Muscle layer of colon (tissue), 2 donors: ENCODE data around the gene PLCG1.

Experiments
- H3K27ac ChIP-seq: one replicate; pipeline ENCODE4 v1.7.0; 2013; ENCODE audit warnings: low read depth, mild to moderate bottlenecking, low read length, moderate library complexity
- H3K27me3 ChIP-seq, 2 donors: one replicate each; pipeline ENCODE4 v1.7.0; 2013; ENCODE audit warnings: low read length in 2 of 2, mild to moderate bottlenecking in 2 of 2; ENCODE audit not compliant: insufficient read depth in 2 of 2, control insufficient read depth in 1 of 2
- H3K36me3 ChIP-seq: one replicate; pipeline ENCODE4 v1.7.0; 2013; ENCODE audit warnings: mild to moderate bottlenecking, low read length; ENCODE audit not compliant: insufficient read depth
- H3K4me1 ChIP-seq: one replicate; pipeline ENCODE4 v1.7.0; 2013; ENCODE audit warnings: mild to moderate bottlenecking, low read length; ENCODE audit not compliant: insufficient read depth
- H3K4me3 ChIP-seq, 2 donors: one replicate each; pipeline ENCODE4 v1.7.0; 2013; ENCODE audit warnings: low read length in 2 of 2, low read depth in 1 of 2, mild to moderate bottlenecking in 1 of 2, moderate library complexity in 1 of 2
- H3K9ac ChIP-seq: one replicate; pipeline ENCODE4 v1.7.0; 2013; ENCODE audit warnings: low read length
- H3K9me3 ChIP-seq: one replicate; pipeline ENCODE4 v1.7.0; 2013; ENCODE audit warnings: mild to moderate bottlenecking, low read length
- donor health status: abdominal sarcoma.
- donor health status: Adenocarcinoma of cecum.

The PLCG1 gene

GRCh38 chr20:41136680-41137613, at the start of gene PLCG1:
PLCG1 (plus strand) TSS chr20:41137543; CDS start chr20:41137642, 99 bp downstream.
- peak within 1 kb of the TSS; percentile 87 for H3K9ac ChIP-seq
- no peaks in the 10 kb centered on the region for H3K9me3 ChIP-seq
- H3K27ac ChIP-seq: peak within 1 kb of the TSS; percentile 96
- peaks cover 45% of the 10 kb centered on the region for H3K4me1 ChIP-seq
- no peaks in the 10 kb centered on the region for H3K27me3 ChIP-seq
- H3K4me3 ChIP-seq: peak within 1 kb of the TSS; percentile 78 to 84
- H3K36me3 ChIP-seq: no peaks in the 10 kb centered on the region

- H3K27ac ChIP-seq: no peak overlapping the region
- H3K9ac ChIP-seq: no peak overlapping the region
- peaks cover 39% of the 10 kb centered on the region for H3K36me3 ChIP-seq
- H3K4me3 ChIP-seq: no peak overlapping the region
- H3K4me1 ChIP-seq: peaks cover 8% of the 10 kb centered on the region
- H3K27me3 ChIP-seq: no peaks in the 10 kb centered on the region
- no peaks in the 10 kb centered on the region for H3K9me3 ChIP-seq
These were observed 49.6 kb upstream of the PLCG1 start for GRCh38 chr20:41087777-41088176.

GRCh38 chr20:41089555-41089954, 47.8 kb upstream of the PLCG1 start:
- no peaks in the 10 kb centered on the region for H3K27me3 ChIP-seq
- H3K9me3 ChIP-seq: no peaks in the 10 kb centered on the region
- no peak overlapping the region for H3K27ac ChIP-seq
- H3K36me3 ChIP-seq: peaks cover 40% of the 10 kb centered on the region
- no peak overlapping the region for H3K4me3 ChIP-seq
- H3K9ac ChIP-seq: no peak overlapping the region
- peaks cover 13% of the 10 kb centered on the region for H3K4me1 ChIP-seq

- H3K4me3 ChIP-seq: no peak overlapping the region
- H3K4me1 ChIP-seq: peaks cover 15% of the 10 kb centered on the region
- H3K27ac ChIP-seq: no peak overlapping the region
- no peaks in the 10 kb centered on the region for H3K9me3 ChIP-seq
- H3K9ac ChIP-seq: no peak overlapping the region
- no peaks in the 10 kb centered on the region for H3K27me3 ChIP-seq
- H3K36me3 ChIP-seq: peaks cover 33% of the 10 kb centered on the region
These were observed 45.4 kb upstream of the PLCG1 start for GRCh38 chr20:41091927-41092326.

GRCh38 chr20:41094353-41095055, 42.8 kb upstream of the PLCG1 start:
- H3K9me3 ChIP-seq: no peaks in the 10 kb centered on the region
- peaks cover 15% of the 10 kb centered on the region for H3K4me1 ChIP-seq
- H3K4me3 ChIP-seq: no peak overlapping the region
- H3K27me3 ChIP-seq: no peaks in the 10 kb centered on the region
- peaks cover 55% of the 10 kb centered on the region for H3K36me3 ChIP-seq
- peak overlapping the region; percentile 24 for H3K27ac ChIP-seq
- H3K9ac ChIP-seq: no peak overlapping the region

GRCh38 chr20:41095110-41095969, 42.0 kb upstream of the PLCG1 start:
- peaks cover 15% of the 10 kb centered on the region for H3K4me1 ChIP-seq
- no peak overlapping the region for H3K27ac ChIP-seq
- no peaks in the 10 kb centered on the region for H3K9me3 ChIP-seq
- H3K27me3 ChIP-seq: no peaks in the 10 kb centered on the region
- H3K4me3 ChIP-seq: no peak overlapping the region
- H3K36me3 ChIP-seq: peaks cover 62% of the 10 kb centered on the region
- no peak overlapping the region for H3K9ac ChIP-seq

- no peak overlapping the region for H3K27ac ChIP-seq
- peaks cover 73% of the 10 kb centered on the region for H3K36me3 ChIP-seq
- no peaks in the 10 kb centered on the region for H3K27me3 ChIP-seq
- H3K9ac ChIP-seq: no peak overlapping the region
- H3K9me3 ChIP-seq: no peaks in the 10 kb centered on the region
- H3K4me3 ChIP-seq: no peak overlapping the region
- H3K4me1 ChIP-seq: peaks cover 7% of the 10 kb centered on the region
These were observed 38.6 kb upstream of the PLCG1 start for GRCh38 chr20:41098703-41099250.

GRCh38 chr20:41100001-41100480, 37.3 kb upstream of the PLCG1 start:
- Histone ChIP-seq H3K27ac (no peak overlapping the region), H3K4me1 (no peaks in the 10 kb centered on the region), H3K9ac (no peak overlapping the region), H3K9me3 (no peaks in the 10 kb centered on the region), H3K27me3 (no peaks in the 10 kb centered on the region), H3K4me3 (no peak overlapping the region), H3K36me3 (peaks cover 73% of the 10 kb centered on the region)

GRCh38 chr20:41101660-41102059, 35.7 kb upstream of the PLCG1 start:
- Histone ChIP-seq H3K9me3 (no peaks in the 10 kb centered on the region), H3K36me3 (peaks cover 70% of the 10 kb centered on the region)

GRCh38 chr20:41108531-41108930, 28.8 kb upstream of the PLCG1 start:
- H3K27me3 ChIP-seq: no peaks in the 10 kb centered on the region
- no peak overlapping the region for H3K9ac ChIP-seq
- H3K4me1 ChIP-seq: no peaks in the 10 kb centered on the region
- no peak overlapping the region for H3K27ac ChIP-seq
- peaks cover 52% of the 10 kb centered on the region for H3K36me3 ChIP-seq
- no peak overlapping the region for H3K4me3 ChIP-seq
- no peaks in the 10 kb centered on the region for H3K9me3 ChIP-seq

More at GRCh38 chr20:41101660-41102059, 35.7 kb upstream of the PLCG1 start:
- Histone ChIP-seq H3K9ac (no peak overlapping the region), H3K27ac (no peak overlapping the region), H3K27me3 (no peaks in the 10 kb centered on the region), H3K4me1 (no peaks in the 10 kb centered on the region), H3K4me3 (no peak overlapping the region)
